GM19035 (cell line): ENCODE data around the gene OAS2.

Experiments used
- ATAC-seq: cut with Tn5 transposase; IDR thresholded peaks from one replicate; pipeline ENCODE4 v1.9.1; 2021; ENCODE audit not compliant: unreplicated experiment

Gene OAS2

GRCh38 chr12:113014565-113014964 lies 36.2 kb downstream of the OAS2 start:
- ATAC-seq = no peak

- no peak for ATAC-seq
Observed at GRCh38 chr12:113016796-113017195, 38.5 kb downstream of the OAS2 start.

- no peak for ATAC-seq
Observed at GRCh38 chr12:113019025-113019424, 40.7 kb downstream of the OAS2 start.

- ATAC-seq = no peak
Observed at GRCh38 chr12:113021500-113021899, 43.2 kb downstream of the OAS2 start.

- ATAC-seq = no peak
Observed at GRCh38 chr12:113022563-113023297, 44.4 kb downstream of the OAS2 start.

GRCh38 chr12:113027726-113028125 lies 49.4 kb downstream of the OAS2 start:
- no peak for ATAC-seq

GRCh38 chr12:113030875-113031525 lies 52.7 kb downstream of the OAS2 start:
- ATAC-seq = no peak

- ATAC-seq = no peak
Observed at GRCh38 chr12:113039911-113040445, 61.7 kb downstream of the OAS2 start.

- no peak for ATAC-seq
Observed at GRCh38 chr12:113040722-113041171, 62.4 kb downstream of the OAS2 start.

- no peak for ATAC-seq
Observed at GRCh38 chr12:113041560-113041959, 63.2 kb downstream of the OAS2 start.

GRCh38 chr12:113043240-113043639 lies 64.9 kb downstream of the OAS2 start:
- no peak for ATAC-seq

- no peak for ATAC-seq
Observed at GRCh38 chr12:113044516-113044915, 66.2 kb downstream of the OAS2 start.

GRCh38 chr12:113048716-113049127 lies 70.4 kb downstream of the OAS2 start:
- no peak for ATAC-seq

- no peak for ATAC-seq
Observed at GRCh38 chr12:113049976-113050742, 71.8 kb downstream of the OAS2 start.

- ATAC-seq = no peak
Observed at GRCh38 chr12:113050795-113051194, 72.5 kb downstream of the OAS2 start.

- ATAC-seq = no peak
Observed at GRCh38 chr12:113051759-113052158, 73.4 kb downstream of the OAS2 start.

- no peak for ATAC-seq
Observed at GRCh38 chr12:113052326-113052725, 74.0 kb downstream of the OAS2 start.

GRCh38 chr12:113054948-113055486 lies 76.7 kb downstream of the OAS2 start:
- ATAC-seq = no peak

GRCh38 chr12:113055594-113056380 lies 77.5 kb downstream of the OAS2 start:
- no peak for ATAC-seq

GRCh38 chr12:113056381-113056630 lies 78.0 kb downstream of the OAS2 start:
- no peak for ATAC-seq
